ENCODE measurements around the gene C2. TPM values are rescaled to one million over a fixed set of nuclear protein-coding genes. Genes with fewer than 3 reads are reported as not detected.

The C2 gene
- total RNA-seq, 1 donor from 2014 or later: 18.6 TPM

DNA sequence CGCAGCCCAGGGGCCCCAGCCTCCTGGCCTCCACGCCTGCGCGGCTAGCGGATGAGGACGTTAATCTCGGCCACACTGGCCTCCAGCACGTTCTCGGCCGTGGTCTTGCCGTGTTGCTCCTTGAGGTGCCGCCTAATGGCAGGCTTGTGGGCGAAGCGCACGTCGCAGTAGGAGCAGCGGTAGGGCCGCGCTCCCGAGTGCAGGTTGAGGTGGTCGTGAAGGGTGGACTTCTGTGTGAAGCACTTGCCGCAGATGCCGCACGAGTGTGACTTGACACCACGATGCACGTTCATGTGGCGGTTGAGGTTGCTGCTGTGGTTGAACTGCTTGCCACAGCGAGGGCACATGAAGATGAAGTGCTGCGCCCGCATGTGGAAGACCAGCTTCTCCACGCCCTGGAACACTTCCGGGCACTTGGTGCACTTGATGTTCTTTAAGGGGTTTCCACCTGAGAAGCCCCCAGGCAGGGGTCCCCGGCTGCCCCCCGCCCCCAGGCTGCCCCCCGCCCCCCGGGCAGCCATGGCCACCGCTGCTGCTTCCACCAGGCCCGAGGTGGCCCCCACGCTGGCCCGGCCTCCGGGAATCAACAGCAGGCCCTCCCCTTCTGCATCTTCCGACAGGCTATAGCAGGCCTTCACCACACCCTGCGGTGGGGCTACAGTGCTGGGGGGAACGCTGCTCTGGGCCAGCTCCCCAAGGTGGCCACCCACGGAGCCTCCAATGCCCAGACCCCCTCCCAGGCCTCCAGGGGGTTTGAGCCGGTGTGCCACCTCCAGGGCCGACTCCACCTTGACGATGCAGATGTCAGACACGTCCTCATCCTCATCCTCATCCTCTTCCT, 27.4 kb upstream of the C2 start:
- H3K9me3 ChIP-seq: no peaks in the 10 kb centered on the region
- H3K4me3 ChIP-seq: no peak overlapping the region
- H3K4me1 ChIP-seq: peaks cover 6 to 7% of the 10 kb centered on the region in 2 donors
- peak overlapping the region in 1 of 2 donors; percentile 77 for H3K27ac ChIP-seq
- no peaks in the 10 kb centered on the region for H3K27me3 ChIP-seq
- intact Hi-C loops (cut with DNase I): loop anchor here (5.0 kb wide), 1 partner anchor 1372 kb away; the partner anchor contains the start of genes RPS18 and VPS52
- DNase-seq (ENCODE audit: low spot score in 2 of 2): no peak
- no peaks in the 10 kb centered on the region for H3K36me3 ChIP-seq
- TF ChIP-seq, protein P1, sequence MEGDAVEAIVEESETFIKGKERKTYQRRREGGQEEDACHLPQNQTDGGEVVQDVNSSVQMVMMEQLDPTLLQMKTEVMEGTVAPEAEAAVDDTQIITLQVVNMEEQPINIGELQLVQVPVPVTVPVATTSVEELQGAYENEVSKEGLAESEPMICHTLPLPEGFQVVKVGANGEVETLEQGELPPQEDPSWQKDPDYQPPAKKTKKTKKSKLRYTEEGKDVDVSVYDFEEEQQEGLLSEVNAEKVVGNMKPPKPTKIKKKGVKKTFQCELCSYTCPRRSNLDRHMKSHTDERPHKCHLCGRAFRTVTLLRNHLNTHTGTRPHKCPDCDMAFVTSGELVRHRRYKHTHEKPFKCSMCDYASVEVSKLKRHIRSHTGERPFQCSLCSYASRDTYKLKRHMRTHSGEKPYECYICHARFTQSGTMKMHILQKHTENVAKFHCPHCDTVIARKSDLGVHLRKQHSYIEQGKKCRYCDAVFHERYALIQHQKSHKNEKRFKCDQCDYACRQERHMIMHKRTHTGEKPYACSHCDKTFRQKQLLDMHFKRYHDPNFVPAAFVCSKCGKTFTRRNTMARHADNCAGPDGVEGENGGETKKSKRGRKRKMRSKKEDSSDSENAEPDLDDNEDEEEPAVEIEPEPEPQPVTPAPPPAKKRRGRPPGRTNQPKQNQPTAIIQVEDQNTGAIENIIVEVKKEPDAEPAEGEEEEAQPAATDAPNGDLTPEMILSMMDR (IDR thresholded peaks at IDR 0.05): no peak

DNA sequence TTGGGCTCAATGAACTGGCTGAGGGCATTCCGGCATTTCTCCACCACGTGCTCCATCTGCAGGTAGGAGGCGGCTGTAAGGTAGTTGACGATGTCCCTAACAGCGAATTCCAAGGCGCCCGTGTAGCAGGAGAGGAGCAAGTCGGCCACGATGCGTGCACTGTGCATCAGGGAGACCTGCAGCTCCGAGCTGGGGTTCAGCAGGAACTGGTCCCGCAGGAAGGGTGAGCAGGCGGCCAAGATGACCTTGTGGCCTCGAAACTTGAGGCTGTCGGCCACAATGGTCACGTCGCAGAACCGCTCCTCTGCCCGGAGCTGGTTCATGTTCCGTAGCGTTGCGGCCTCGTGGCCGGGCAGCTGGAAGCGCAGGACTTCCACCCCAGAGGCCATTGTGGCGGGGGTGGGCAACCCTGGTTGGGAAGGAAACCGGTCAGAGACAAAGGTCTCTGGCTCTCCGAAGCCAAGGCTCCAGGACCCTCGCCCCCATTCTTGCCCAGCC, 26.6 kb upstream of the C2 start:
- no peaks in the 10 kb centered on the region for H3K9me3 ChIP-seq
- H3K4me3 ChIP-seq: peak overlapping the region; percentile 79 to 88
- TF ChIP-seq, protein P1 (IDR thresholded peaks at IDR 0.05): no peak
- H3K27me3 ChIP-seq: no peaks in the 10 kb centered on the region
- intact Hi-C loops (cut with DNase I): loop anchor here (5.0 kb wide), 1 partner anchor 1371 kb away; the partner anchor contains the start of genes RPS18 and VPS52
- no peak for DNase-seq (ENCODE audit: low spot score in 2 of 2)
- no peaks in the 10 kb centered on the region for H3K36me3 ChIP-seq
- H3K27ac ChIP-seq: peak overlapping the region; percentile 77
- peaks cover 6 to 7% of the 10 kb centered on the region in 2 donors for H3K4me1 ChIP-seq

DNA sequence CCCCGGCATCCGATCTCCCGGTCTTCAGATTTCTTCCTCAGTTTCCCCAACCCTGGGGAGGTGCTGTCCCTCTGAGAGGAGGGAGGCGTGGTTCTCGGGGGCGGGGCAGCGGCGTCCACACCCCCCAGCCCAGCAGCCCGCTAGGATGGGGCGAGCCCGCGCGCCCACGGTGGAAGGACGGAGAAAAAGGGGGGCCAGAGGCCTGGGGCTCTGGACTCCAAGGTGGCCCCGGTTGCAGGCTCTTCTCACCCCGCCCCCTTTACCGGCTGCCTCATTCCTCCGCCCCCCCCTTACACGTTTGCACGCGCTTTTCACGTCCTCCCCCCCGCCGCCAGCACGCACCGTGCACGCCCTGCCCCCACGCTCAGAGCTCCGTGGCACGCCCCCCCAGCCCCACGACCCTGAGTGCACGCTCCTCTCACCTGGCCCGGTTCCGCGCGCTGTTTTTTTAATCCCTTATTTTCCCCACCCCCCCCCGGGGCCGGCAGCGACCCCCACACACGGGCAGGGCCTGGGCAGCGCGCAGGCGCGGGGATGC, 26.0 kb upstream of the C2 start:
- intact Hi-C loops (cut with DNase I): loop anchor here (5.0 kb wide), 1 partner anchor 1371 kb away; the partner anchor contains the start of genes RPS18 and VPS52
- H3K27me3 ChIP-seq: no peaks in the 10 kb centered on the region
- peaks cover 6 to 7% of the 10 kb centered on the region in 2 donors for H3K4me1 ChIP-seq
- TF ChIP-seq, protein P1 (IDR thresholded peaks at IDR 0.05): no peak
- H3K9me3 ChIP-seq: no peaks in the 10 kb centered on the region
- peak overlapping the region; percentile 79 to 88 for H3K4me3 ChIP-seq
- peak overlapping the region; percentile 77 for H3K27ac ChIP-seq
- DNase-seq (ENCODE audit: low spot score in 2 of 2): no peak
- H3K36me3 ChIP-seq: no peaks in the 10 kb centered on the region

DNA sequence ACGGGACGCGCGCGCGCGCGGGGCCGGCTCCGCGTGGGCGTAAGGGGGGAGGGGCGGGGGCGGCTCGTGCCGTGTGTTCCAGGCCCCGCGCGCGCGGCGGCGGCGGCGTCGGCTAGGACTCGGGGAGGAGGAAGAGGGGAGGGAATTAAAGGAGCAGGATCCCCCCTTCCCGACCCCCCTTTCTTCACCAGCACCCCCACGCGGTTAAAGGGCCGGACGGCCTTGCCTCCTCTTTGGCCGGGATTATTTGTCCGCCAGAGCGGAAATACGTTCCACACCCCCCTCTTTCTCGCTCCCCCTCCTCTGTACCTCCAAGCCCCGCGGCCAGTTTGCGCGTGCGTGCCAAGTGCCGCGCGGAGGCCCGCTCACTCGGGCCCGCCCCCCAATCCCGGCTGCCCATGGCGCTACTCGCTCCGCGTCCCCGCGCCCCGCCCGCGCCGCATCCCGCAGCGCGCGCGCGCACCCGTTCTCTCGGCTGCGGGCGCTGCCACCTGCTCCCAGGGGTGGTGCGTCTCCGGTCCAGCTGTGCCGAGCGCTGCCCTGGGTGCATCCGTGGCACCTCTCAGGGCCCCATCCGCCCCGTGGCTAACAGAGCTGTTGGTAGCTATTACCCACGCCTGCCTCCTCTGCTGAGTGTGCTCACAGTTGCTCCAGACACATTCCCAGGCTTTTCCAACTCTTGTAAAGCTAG, 25.4 kb upstream of the C2 start, which contains the start of gene ZBTB12:
Gene ZBTB12, minus strand, starts transcription at position 134 of the 691 bp plus-strand sequence. CDS start 781 bp downstream, outside the sequence.
- H3K4me1 ChIP-seq: peaks cover 6 to 7% of the 10 kb centered on the region in 2 donors
- TF ChIP-seq, protein P1 (IDR thresholded peaks at IDR 0.05): no peak
- H3K27ac ChIP-seq: peak within 1 kb of the TSS; percentile 77
- H3K27me3 ChIP-seq: no peaks in the 10 kb centered on the region
- no peaks in the 10 kb centered on the region for H3K36me3 ChIP-seq
- peak; percentile 63 to 94 for DNase-seq (ENCODE audit: low spot score in 2 of 2)
- intact Hi-C loops (cut with DNase I): loop anchor here (2.0 to 5.0 kb wide), 2 partner anchors 43 to 1370 kb away; partner anchors contain the start of genes RPS18 and VPS52
- H3K9me3 ChIP-seq: no peaks in the 10 kb centered on the region
- H3K4me3 ChIP-seq: peak within 1 kb of the TSS; percentile 79 to 88

DNA sequence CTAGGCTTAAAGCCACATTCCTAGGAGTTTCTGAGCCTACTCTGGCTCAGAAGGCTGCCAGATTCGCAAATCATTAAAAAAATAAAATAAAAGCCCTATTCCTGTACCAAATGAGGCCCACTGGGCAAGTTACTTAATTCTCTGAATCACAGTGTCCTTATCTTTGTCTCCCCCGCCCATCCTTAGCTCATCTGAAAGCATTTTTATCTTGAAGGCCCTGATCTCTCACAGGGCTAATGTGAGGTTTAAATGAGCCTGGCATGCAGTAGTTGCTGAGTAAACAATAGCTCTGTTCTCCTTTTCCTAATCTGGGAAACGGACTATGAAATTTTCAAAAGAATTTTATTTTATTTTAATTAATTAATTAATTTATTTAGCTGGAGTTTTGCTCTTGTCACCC, 23.6 kb upstream of the C2 start:
- no peak overlapping the region for H3K4me3 ChIP-seq
- peak overlapping the region in 1 of 2 donors; percentile 23 for H3K27ac ChIP-seq
- peaks cover 4 to 7% of the 10 kb centered on the region in 2 donors for H3K4me1 ChIP-seq
- intact Hi-C loops (cut with DNase I): loop anchor here (2.0 to 5.0 kb wide), 2 partner anchors 41 to 1368 kb away; partner anchors contain the start of genes RPS18 and VPS52
- TF ChIP-seq, protein P1 (IDR thresholded peaks at IDR 0.05): no peak
- H3K9me3 ChIP-seq: no peaks in the 10 kb centered on the region
- no peaks in the 10 kb centered on the region for H3K27me3 ChIP-seq
- H3K36me3 ChIP-seq: no peaks in the 10 kb centered on the region
- no peak for DNase-seq (ENCODE audit: low spot score in 2 of 2)

Measured in ascending aorta (tissue), 2 donors.